ENCODE data around the gene PRELID1.

DNA sequence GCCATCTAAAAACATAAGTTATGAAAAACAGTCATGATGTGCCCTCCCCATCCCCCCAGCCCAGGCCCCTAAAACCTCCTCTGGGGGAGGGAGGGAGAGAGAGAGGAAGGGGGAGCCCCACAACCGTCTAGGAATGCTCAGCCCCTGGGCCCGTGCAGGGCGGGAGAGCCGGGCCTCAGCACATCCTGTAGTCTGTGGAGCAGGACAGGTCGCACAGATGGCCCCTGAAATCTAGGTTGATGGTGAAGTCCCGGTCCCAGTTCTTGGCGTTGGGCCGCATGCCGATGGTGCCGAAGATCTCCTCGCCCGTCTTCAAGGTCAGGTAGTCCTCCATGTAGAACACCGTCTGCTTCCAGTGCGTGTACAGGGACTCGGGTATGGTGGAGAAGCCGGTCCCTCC lies 38.2 kb upstream of the PRELID1 start:
- TF ChIP-seq, protein P1, sequence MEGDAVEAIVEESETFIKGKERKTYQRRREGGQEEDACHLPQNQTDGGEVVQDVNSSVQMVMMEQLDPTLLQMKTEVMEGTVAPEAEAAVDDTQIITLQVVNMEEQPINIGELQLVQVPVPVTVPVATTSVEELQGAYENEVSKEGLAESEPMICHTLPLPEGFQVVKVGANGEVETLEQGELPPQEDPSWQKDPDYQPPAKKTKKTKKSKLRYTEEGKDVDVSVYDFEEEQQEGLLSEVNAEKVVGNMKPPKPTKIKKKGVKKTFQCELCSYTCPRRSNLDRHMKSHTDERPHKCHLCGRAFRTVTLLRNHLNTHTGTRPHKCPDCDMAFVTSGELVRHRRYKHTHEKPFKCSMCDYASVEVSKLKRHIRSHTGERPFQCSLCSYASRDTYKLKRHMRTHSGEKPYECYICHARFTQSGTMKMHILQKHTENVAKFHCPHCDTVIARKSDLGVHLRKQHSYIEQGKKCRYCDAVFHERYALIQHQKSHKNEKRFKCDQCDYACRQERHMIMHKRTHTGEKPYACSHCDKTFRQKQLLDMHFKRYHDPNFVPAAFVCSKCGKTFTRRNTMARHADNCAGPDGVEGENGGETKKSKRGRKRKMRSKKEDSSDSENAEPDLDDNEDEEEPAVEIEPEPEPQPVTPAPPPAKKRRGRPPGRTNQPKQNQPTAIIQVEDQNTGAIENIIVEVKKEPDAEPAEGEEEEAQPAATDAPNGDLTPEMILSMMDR (IDR thresholded peaks at IDR 0.05; ENCODE audit: low read length) = no peak
- TF ChIP-seq EZH2phosphoT487 (IDR thresholded peaks at IDR 0.05; ENCODE audit: low read length) = no peak

Data from MM.1S (cell line).